ENCODE results near the gene TSPAN9. TPM values are rescaled to one million over a fixed set of nuclear protein-coding genes. Genes with fewer than 3 reads are reported as not detected.

The TSPAN9 gene
- polyA plus RNA-seq, 1 of the 3 experiments (the other 2 are of a cell fraction) = 34.9 TPM

DNA sequence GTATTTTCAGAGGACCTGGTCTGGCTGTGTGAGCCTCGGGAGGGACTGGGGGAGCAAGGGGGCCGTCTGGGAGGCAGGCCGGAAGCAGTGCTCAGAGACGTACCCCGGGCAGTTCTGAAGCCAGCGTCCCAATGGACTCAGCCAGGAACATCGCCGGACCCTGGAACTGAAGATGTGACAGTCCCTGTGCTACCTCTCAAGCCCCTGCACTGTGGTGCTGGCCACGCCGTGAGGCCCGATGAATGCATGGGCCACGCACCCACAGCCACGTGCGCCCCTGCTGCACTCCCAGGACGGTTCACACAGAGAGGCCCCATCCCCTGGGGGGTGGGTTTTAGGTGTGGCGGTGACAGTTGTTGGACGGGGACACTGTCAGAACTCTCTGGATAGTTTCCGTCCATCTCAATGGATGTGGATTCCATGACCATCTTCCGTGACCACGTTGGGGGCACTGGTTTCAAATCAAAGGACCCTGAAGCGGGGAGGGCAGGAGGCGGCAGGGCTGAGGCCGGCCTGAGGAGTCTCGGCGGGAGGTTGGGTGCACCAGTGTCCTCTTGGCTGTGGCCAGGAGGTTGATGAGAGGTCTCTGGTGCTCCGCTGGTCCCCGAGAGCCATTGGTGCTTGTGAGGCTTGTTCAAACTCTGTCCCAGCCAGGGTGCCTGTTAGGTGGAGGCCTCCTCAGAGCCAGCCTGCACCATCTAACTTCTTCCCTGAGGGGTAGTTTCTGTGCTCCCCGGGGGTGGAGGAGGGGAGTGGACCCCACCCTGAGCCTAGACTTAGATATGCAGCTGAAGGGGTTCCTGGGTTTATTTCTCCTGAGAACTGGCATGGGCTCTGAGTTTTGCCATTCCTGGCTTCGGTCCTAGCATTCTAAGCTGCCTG is 36.3 kb upstream of the TSPAN9 start:
- H2AFZ ChIP-seq (ENCODE audit: low read depth) = no peak overlapping the region
- POLR2A ChIA-PET = no interaction called here
- no peaks in the 10 kb centered on the region for H3K27me3 ChIP-seq (ENCODE audit: insufficient read depth)
- H3K4me3 ChIP-seq (ENCODE audit: low read depth in 2 of 2, low read length in 1 of 2) = no peak overlapping the region; a peak in 1 of 4 replicates
- DNase-seq = no peak
- no peaks in the 10 kb centered on the region for H3F3A ChIP-seq (replicated peaks; ENCODE audit: insufficient read depth)
- CTCF ChIA-PET = interaction anchor here (0.7 to 2.7 kb wide), 12 partner anchors 8 to 259 kb away, joined by 3 to 14 read pairs (median 6); partner anchors contain the start of gene TEX52
- WGBS (ENCODE audit: low lambda C conversion rate) = 82% methylated on average over 10 of the region's 29 CpGs
- no peaks in the 10 kb centered on the region; a peak in 1 of 4 replicates for H3K4me1 ChIP-seq (ENCODE audit: control insufficient read depth in 1 of 2, insufficient read depth in 2 of 2, low read depth in 1 of 2, low read length in 1 of 2)
- H3K36me3 ChIP-seq (replicated peaks in 1 of 2; ENCODE audit: control insufficient read depth in 1 of 2, insufficient read depth in 2 of 2, low read length in 1 of 2) = peaks cover 5 to 27% of the 10 kb centered on the region in 2 experiments
- H3K27ac ChIP-seq (ENCODE audit: low read depth in 2 of 2, low read length in 1 of 2) = no peak overlapping the region
- no peak for TF ChIP-seq RAD21 (IDR thresholded peaks at IDR 0.05; ENCODE audit: low read length)
- TF ChIP-seq, protein P1, sequence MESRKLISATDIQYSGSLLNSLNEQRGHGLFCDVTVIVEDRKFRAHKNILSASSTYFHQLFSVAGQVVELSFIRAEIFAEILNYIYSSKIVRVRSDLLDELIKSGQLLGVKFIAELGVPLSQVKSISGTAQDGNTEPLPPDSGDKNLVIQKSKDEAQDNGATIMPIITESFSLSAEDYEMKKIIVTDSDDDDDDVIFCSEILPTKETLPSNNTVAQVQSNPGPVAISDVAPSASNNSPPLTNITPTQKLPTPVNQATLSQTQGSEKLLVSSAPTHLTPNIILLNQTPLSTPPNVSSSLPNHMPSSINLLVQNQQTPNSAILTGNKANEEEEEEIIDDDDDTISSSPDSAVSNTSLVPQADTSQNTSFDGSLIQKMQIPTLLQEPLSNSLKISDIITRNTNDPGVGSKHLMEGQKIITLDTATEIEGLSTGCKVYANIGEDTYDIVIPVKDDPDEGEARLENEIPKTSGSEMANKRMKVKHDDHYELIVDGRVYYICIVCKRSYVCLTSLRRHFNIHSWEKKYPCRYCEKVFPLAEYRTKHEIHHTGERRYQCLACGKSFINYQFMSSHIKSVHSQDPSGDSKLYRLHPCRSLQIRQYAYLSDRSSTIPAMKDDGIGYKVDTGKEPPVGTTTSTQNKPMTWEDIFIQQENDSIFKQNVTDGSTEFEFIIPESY (IDR thresholded peaks at IDR 0.05; ENCODE audit: borderline replicate concordance, low read depth) = no peak
- no peak for TF ChIP-seq NFIC (IDR thresholded peaks at IDR 0.05; ENCODE audit: borderline replicate concordance)
- no peak for TF ChIP-seq FOSL2 (IDR thresholded peaks at IDR 0.05; ENCODE audit: borderline replicate concordance, low read depth)
- TF ChIP-seq ELF1 (IDR thresholded peaks at IDR 0.05) = no peak
- TF ChIP-seq, protein P2, sequence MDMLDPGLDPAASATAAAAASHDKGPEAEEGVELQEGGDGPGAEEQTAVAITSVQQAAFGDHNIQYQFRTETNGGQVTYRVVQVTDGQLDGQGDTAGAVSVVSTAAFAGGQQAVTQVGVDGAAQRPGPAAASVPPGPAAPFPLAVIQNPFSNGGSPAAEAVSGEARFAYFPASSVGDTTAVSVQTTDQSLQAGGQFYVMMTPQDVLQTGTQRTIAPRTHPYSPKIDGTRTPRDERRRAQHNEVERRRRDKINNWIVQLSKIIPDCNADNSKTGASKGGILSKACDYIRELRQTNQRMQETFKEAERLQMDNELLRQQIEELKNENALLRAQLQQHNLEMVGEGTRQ (IDR thresholded peaks at IDR 0.05; ENCODE audit: borderline replicate concordance, low read depth, low read length) = no peak
- no peak for TF ChIP-seq CHD2 (IDR thresholded peaks at IDR 0.05; ENCODE audit: low read length, partially characterized antibody)
- TF ChIP-seq POLR2AphosphoS5 (IDR thresholded peaks at IDR 0.05; ENCODE audit: low read depth, low read length) = no peak
- TF ChIP-seq TCF12 (IDR thresholded peaks at IDR 0.05) = no peak
- no peak for TF ChIP-seq TEAD4 (IDR thresholded peaks at IDR 0.05; ENCODE audit: borderline replicate concordance, insufficient read depth)
- no peak for TF ChIP-seq GATA2 (CRISPR knock-in tag; IDR thresholded peaks at IDR 0.05)
- TF ChIP-seq, protein P3, sequence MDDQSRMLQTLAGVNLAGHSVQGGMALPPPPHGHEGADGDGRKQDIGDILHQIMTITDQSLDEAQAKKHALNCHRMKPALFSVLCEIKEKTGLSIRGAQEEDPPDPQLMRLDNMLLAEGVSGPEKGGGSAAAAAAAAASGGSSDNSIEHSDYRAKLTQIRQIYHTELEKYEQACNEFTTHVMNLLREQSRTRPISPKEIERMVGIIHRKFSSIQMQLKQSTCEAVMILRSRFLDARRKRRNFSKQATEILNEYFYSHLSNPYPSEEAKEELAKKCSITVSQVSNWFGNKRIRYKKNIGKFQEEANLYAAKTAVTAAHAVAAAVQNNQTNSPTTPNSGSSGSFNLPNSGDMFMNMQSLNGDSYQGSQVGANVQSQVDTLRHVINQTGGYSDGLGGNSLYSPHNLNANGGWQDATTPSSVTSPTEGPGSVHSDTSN (IDR thresholded peaks at IDR 0.05) = no peak
- no peak for TF ChIP-seq FOXM1 (IDR thresholded peaks at IDR 0.05; ENCODE audit: low read depth)
- no peak for TF ChIP-seq MEF2A (IDR thresholded peaks at IDR 0.05; ENCODE audit: borderline replicate concordance, low read depth)
- no peaks in the 10 kb centered on the region; the same call in 1 of the 2 replicates for H4K20me1 ChIP-seq (ENCODE audit: insufficient read depth)
- H3K79me2 ChIP-seq (ENCODE audit: insufficient read depth) = no peaks in the 10 kb centered on the region
- no peak overlapping the region for H3K9ac ChIP-seq
- no peaks in the 10 kb centered on the region for H3K9me2 ChIP-seq
- H3K4me2 ChIP-seq = no peak overlapping the region
- no peaks in the 10 kb centered on the region for H3K9me3 ChIP-seq

All from SK-N-SH (cell line).